Esophagus squamous epithelium (tissue), 4 donors: Measurements from ENCODE around the gene ZBTB25.

ENCODE experiments used
- CTCF ChIP-seq, 6 experiments: fragments of 450-650 bp in 4 of 6; fragments of 200-600 bp in 2 of 6; sonication (generic) in 2 of 6; IDR thresholded peaks; one replicate each; pipeline ENCODE4 v1.5.1; 2016 to 2019; ENCODE audit warnings: antibody characterized with exemption in 6 of 6, mild to moderate bottlenecking in 4 of 6, moderate library complexity in 4 of 6
- POLR2A ChIP-seq, 4 donors: fragments of 450-650 bp; IDR thresholded peaks; one replicate each; pipeline ENCODE4 v1.6.1; 2017; ENCODE audit warnings: antibody characterized with exemption in 4 of 4, mild to moderate bottlenecking in 4 of 4, moderate library complexity in 3 of 4

GRCh38 chr14:64438181-64438841, 65.3 kb downstream of the ZBTB25 start:
- no peak for TF ChIP-seq CTCF (IDR thresholded peaks at IDR 0.05)
- TF ChIP-seq POLR2A (IDR thresholded peaks at IDR 0.05) = no peak
